Stimulated activated CD8-positive, alpha-beta memory T cell treated with anti-CD3 and anti-CD28 coated beads, Interleukin-7, amount 100 ng/mL, for 48 hours (primary cell): Measurements from ENCODE around the gene GFI1B.
"Not testable (repeated sequence)": the region's sequence is repeated elsewhere in the genome, so short reads cannot be mapped to it uniquely, and the experiment has no call there.

ENCODE experiments used
- DNase-seq, 2 donors: peaks; one replicate each; pipeline ENCODE4 v3.0.0-alpha.2; 2020; ENCODE audit warnings: low read depth in 1 of 2; ENCODE audit errors: extremely low read depth in 1 of 2

GFI1B gene

GRCh38 chr9:132989998-132990557 is 11.6 kb downstream of the GFI1B start:
- DNase-seq = not testable (repeated sequence)

DNA sequence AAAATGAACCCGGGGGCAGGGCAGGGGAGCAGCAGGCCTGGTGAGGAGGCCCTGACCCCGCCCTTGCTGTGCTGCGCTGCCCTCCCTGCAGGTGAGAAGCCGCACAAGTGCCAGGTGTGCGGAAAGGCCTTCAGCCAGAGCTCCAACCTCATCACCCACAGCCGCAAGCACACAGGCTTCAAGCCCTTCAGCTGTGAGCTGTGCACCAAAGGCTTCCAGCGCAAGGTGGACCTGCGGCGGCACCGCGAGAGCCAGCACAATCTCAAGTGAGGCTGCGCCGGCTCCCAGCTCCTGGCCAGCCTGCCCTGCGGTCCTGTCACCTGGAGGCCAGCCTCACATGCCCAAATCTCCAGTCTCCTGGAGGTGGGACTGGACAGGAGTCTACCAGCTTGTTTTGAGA is 12.3 kb downstream of the GFI1B start:
- DNase-seq = no peak

DNA sequence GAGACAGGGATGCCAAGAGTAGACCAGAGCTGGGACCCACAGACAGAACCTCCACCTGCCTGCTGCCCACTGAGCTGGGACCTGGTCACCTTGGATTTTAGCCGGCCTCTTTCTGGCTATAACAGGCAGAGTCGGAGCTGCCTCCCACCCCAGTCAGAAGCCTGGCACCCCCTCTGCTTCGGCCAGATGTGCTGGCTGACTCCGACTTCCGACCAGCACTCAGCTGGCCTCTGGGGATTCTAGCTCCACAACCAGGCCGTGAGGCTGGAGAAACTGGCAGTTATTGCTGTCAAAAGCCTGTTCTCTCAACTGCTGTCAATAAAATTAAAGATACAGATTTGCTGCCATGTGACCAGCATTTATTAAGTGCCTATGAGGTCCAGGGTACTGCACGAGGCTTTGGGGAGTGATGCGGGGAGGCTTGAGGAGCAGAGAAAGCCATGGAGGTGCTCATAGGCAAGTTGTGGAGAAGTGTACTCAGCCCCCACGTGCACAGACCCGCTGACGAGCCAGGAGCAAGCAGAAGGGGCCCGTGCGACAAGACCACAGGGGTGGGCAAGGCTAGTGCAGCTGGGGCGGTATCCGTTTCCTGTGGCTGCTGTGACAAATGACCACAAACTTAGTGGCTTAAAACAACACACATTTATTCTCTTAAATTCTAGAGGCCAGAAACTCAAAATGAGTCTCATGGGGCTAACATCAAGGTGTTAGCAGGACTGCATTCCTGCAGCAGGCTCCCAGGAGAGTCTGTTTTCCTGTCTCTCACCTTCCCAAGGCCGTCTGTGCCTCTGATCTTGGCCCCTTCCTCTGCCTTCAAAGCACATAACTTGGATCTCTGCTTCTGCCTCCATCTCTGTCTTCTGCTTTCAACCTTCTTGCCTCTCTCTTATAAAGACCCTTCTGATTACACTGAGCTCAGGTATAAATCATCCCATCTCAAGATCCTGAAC is 13.1 kb downstream of the GFI1B start:
- no peak for DNase-seq

DNA sequence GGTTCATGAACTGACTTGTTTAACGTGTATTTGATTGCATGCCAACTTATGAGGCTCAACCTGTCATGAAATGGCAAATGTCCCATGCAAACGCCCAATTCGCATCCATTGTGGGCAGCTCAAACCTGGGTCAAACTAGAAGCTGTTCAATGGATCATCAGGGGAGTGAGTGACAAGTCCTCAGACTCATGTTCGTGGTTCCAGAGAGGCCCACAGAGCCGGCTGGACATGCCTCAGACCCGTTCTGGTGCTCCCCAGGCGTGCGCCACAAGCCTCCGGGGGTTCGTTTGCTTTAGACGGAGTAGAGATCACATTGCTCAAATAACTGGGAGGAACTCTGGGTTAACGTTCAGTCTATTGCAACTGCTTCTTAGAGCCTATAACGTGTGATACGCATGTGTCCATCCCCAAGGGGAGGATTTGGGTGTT is 15.0 kb downstream of the GFI1B start:
- DNase-seq = no peak

- no peak for DNase-seq
Observed at GRCh38 chr9:132994410-132995120, 16.1 kb downstream of the GFI1B start.

DNA sequence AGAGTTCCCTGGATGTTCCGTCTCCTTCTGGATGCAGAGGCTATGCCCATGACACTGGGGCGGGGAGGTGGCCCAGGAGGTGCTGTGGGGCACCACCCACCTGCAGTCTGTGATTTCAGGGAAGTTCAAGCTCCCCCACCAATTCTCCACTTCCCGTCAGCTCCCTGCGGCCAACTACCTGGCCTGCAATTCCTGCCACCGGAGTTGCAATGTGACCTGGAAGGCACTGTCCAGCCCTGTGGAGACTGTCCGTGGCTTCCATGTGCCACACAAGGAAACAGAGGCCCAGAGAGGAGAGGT is 16.6 kb downstream of the GFI1B start:
- DNase-seq = no peak

DNA sequence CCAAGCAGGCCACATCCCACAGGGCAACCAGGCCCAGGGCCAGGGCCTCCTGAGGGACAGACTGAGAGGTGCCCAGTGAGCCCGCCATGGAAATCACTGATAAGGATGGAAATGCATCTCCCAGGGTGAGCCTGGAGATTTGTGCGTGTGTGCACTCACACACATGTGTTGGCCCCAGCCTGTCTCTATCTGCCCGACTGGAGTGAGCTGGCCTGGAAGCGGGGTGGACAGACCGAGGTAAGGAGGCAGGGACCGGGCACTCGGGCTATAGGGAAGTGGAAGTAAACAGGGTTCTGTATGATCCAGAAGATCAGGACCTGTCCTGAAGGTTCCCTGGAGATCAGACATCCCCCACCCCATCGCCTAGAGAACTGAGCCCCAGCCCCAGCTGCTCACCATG is 17.4 kb downstream of the GFI1B start:
- DNase-seq = no peak

GRCh38 chr9:132996526-132996925 is 18.0 kb downstream of the GFI1B start:
- DNase-seq = no peak

DNA sequence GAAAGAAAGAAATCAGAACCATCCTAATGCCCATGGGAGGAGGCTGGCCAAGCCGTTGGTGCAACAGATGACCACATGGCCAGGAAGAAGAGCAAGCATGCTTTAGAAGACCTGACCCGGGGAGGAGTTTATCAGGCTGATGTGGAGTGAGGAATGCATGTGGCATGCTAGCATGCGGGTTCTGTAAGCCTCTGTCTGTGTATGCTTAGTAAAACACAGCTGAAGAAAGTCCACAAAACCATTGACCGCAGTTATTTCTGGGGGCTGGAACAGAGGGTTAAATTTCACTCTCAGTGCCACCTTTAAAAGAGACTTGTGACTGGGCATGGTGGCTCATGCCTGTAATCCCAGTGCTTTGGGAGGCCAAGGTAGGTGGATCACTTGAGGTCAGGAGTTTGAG is 19.1 kb downstream of the GFI1B start:
- DNase-seq = no peak

GRCh38 chr9:132998221-132998620 is 19.7 kb downstream of the GFI1B start:
- DNase-seq = not testable (repeated sequence)

- no peak for DNase-seq
Observed at GRCh38 chr9:132998831-132999635, 20.5 kb downstream of the GFI1B start.

GRCh38 chr9:133002147-133003070 is 23.9 kb downstream of the GFI1B start:
- no peak for DNase-seq

DNA sequence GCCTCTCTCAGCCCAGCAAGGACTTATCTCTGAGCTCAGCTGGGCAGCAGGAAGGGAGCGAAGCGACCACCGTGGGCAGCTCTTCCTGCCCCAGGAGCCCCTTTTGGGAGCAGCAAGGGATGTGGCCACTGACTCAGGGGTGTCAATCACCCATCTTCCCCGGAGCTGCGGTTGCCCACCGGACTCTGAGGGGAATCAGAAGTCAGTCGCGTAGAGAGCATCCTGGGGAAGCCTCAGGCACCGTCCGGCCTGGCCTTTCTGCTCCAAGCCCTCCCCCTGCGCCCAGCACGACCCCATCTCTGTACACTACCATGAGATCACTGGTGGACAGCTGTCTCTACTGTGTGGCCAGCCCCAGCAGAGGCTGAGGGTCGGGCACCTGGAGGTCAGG is 24.6 kb downstream of the GFI1B start:
- DNase-seq = no peak

DNA sequence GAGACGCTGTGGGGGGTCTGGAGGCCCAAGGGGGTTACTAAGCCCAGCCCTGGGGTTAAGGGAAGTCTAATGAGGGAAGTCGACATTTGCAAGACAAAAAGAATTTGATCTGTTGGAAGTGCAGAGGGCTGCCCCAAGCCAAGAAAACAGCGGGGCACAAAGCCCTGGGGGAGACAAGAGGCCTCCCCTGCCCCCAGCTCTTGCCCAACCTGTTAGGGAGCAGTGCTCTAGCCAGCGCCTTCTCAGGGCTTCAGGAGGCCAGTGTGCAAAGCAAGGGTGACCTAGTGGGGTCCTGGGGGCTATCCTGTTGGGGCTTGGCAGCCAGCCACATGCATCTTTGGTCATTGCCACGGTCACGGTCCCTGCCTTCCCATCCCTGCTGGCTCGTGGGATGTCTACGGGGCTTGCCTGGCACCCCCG is 25.2 kb downstream of the GFI1B start:
- DNase-seq = no peak

- DNase-seq = no peak
Observed at GRCh38 chr9:133004091-133004998, 25.9 kb downstream of the GFI1B start.

- no peak for DNase-seq
Observed at GRCh38 chr9:133004999-133005760, 26.7 kb downstream of the GFI1B start.

DNA sequence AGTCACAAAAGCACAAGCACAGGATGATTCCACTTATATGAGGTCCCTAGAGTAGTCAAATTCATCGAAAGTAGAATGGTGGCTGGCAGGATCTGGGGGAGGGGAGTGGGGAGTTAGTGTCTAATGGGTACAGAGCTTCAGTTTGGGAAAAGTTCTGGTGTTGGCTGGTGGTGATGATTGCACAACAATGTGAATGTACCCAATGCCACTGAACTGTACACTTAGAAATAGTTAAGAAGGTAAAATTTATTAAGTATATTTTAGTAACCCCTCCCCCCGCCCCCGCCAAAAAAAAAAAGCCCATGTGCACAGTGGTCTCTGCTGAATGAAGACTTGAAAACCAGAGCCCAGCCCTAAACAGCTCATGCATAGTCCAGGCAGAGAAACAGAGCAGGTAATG is 27.5 kb downstream of the GFI1B start:
- no peak for DNase-seq

DNA sequence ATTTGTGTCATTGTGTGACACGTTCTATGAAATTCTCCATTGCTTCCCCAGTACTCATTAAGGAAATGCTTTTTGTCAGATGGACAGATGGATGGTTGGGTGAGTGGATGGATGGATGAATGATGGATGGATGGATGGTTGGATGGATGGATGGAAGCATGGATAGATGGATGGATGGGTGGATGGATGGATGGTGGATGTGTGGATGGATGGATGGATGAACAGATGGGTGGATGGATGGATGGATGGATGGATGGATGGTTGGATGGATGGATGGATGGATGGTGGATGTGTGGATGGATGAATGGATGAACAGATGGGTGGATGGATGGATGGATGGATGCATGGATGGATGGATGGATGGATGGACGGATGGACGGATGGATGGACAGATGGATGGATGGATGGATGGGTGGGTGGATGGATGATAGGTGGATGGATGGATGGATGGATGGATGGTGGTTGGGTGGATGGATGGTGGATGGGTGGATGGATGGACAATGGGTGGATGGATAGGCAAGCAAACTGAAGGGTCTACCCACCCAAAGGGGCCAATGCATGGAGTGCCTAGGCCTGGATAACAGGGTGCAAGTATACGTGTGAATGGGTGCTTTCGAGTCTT is 28.3 kb downstream of the GFI1B start:
- DNase-seq = no peak
